Activated CD4-positive, alpha-beta T cell treated with anti-CD3 and anti-CD28 coated beads for 4 hours (primary cell): ENCODE results near the gene ZNF281.

ENCODE experiments used
- DNase-seq, 2 donors: peaks; one replicate each; pipeline ENCODE4 v3.0.0-alpha.2; 2020

ZNF281 gene

GRCh38 chr1:200388791-200389190 is 21.0 kb downstream of the ZNF281 start:
- no peak for DNase-seq

GRCh38 chr1:200386416-200386815 is 23.4 kb downstream of the ZNF281 start:
- DNase-seq: no peak

- DNase-seq: no peak
These were observed 24.9 kb downstream of the ZNF281 start for GRCh38 chr1:200384818-200385390.

- no peak for DNase-seq
These were observed 28.4 kb downstream of the ZNF281 start for GRCh38 chr1:200381256-200381984.

GRCh38 chr1:200380589-200381021 is 29.2 kb downstream of the ZNF281 start:
- no peak for DNase-seq

- no peak for DNase-seq
These were observed 29.8 kb downstream of the ZNF281 start for GRCh38 chr1:200379940-200380588.

- no peak for DNase-seq
These were observed 30.4 kb downstream of the ZNF281 start for GRCh38 chr1:200379432-200379757.

GRCh38 chr1:200378096-200378495 is 31.7 kb downstream of the ZNF281 start:
- no peak for DNase-seq

GRCh38 chr1:200376528-200376927 is 33.3 kb downstream of the ZNF281 start:
- no peak for DNase-seq

GRCh38 chr1:200374569-200375295 is 35.1 kb downstream of the ZNF281 start:
- no peak for DNase-seq

GRCh38 chr1:200373811-200374231 is 36.0 kb downstream of the ZNF281 start:
- DNase-seq: no peak

GRCh38 chr1:200372885-200373181 is 37.0 kb downstream of the ZNF281 start:
- DNase-seq: no peak

- no peak for DNase-seq
These were observed 37.5 kb downstream of the ZNF281 start for GRCh38 chr1:200372095-200372884.

- no peak for DNase-seq
These were observed 40.1 kb downstream of the ZNF281 start for GRCh38 chr1:200369706-200370105.

GRCh38 chr1:200369131-200369530 is 40.7 kb downstream of the ZNF281 start:
- no peak for DNase-seq

GRCh38 chr1:200368556-200368955 is 41.3 kb downstream of the ZNF281 start:
- DNase-seq: no peak

GRCh38 chr1:200367841-200368534 is 41.8 kb downstream of the ZNF281 start:
- no peak for DNase-seq

- DNase-seq: no peak
These were observed 43.1 kb downstream of the ZNF281 start for GRCh38 chr1:200366577-200367253.

GRCh38 chr1:200365897-200366426 is 43.9 kb downstream of the ZNF281 start:
- no peak for DNase-seq

GRCh38 chr1:200364831-200365230 is 45.0 kb downstream of the ZNF281 start:
- DNase-seq: no peak

GRCh38 chr1:200364091-200364759 is 45.6 kb downstream of the ZNF281 start:
- no peak for DNase-seq
